PC-3 (cell line): ENCODE results near the gene AGAP1. TPM values are rescaled to one million over a fixed set of nuclear protein-coding genes. Genes with fewer than 3 reads are reported as not detected.

Experiments
- ATAC-seq: fragments of 200-7000 bp; cut with Tn5 transposase; 2 replicates; pipeline ENCODE4 v1.9.1; 2020; ENCODE audit warnings: mild to moderate bottlenecking, moderate library complexity
- BruUV-seq: library from RNA; stranded (reverse); fragments of 400-500 nt; replicated peaks from 2 replicates; lab custom pipeline; 2021; lab: Mats Ljungman, UMichigan
- CTCF ChIA-PET: fragments of 300-600 bp; sonication (Branson Sonifier 250); formaldehyde crosslinking; loops from one replicate; lab custom pipeline; 2022; ENCODE audit warnings: antibody characterized with exemption; lab: Charles Lee
- POLR2A ChIA-PET: fragments of 300-600 bp; sonication (Branson Sonifier 250); formaldehyde crosslinking; loops from one replicate; lab custom pipeline; 2022; ENCODE audit warnings: antibody characterized with exemption; ENCODE audit not compliant: unreplicated experiment; lab: Charles Lee
- DNase-seq: peaks from one replicate; pipeline ENCODE4 v3.0.0-alpha.2; 2015
- H2AFZ ChIP-seq: fragments of 300-600 bp; sonication (generic); 2 replicates; pipeline ENCODE4 v1.6.0; 2016; ENCODE audit warnings: antibody characterized with exemption, low read length
- H3F3A ChIP-seq: fragments of 300-600 bp; sonication (generic); one replicate; pipeline ENCODE4 v1.6.0; 2017; ENCODE audit warnings: antibody characterized with exemption, low read length, control low read depth, mild to moderate bottlenecking; ENCODE audit not compliant: unreplicated experiment
- H3K27ac ChIP-seq: fragments of 300-600 bp; sonication (generic); 2 replicates; pipeline ENCODE4 v1.5.1; 2016; ENCODE audit warnings: mild to moderate bottlenecking, low read length
- H3K27me3 ChIP-seq: fragments of 300-600 bp; sonication (generic); 2 replicates; pipeline ENCODE4 v1.6.1; 2016; ENCODE audit warnings: low read length, mixed read lengths
- H3K36me3 ChIP-seq: fragments of 300-600 bp; sonication (generic); 2 replicates; pipeline ENCODE4 v1.6.1; 2016; ENCODE audit warnings: low read depth, mixed run types, low read length, mixed read lengths
- H3K4me1 ChIP-seq: fragments of 300-600 bp; sonication (generic); 2 replicates; pipeline ENCODE4 v1.5.1; 2016; ENCODE audit warnings: low read length; ENCODE audit not compliant: insufficient read depth
- H3K4me2 ChIP-seq: fragments of 300-600 bp; sonication (generic); 2 replicates; pipeline ENCODE4 v1.6.0; 2016; ENCODE audit warnings: low read length
- H3K4me3 ChIP-seq: fragments of 300-600 bp; sonication (generic); 2 replicates; pipeline ENCODE4 v1.5.1; 2016; ENCODE audit warnings: mild to moderate bottlenecking, low read length, mixed read lengths
- H3K79me2 ChIP-seq: fragments of 300-600 bp; sonication (generic); 2 replicates; pipeline ENCODE4 v1.6.1; 2017; ENCODE audit warnings: low read length, mixed read lengths
- H3K9ac ChIP-seq: fragments of 300-600 bp; sonication (generic); 2 replicates; pipeline ENCODE4 v1.6.0; 2016; ENCODE audit warnings: mild to moderate bottlenecking, low read length
- H3K9me2 ChIP-seq: fragments of 300-600 bp; sonication (generic); replicated peaks from 2 replicates; pipeline ENCODE4 v1.6.1; 2016; ENCODE audit warnings: mixed run types, low read length, mixed read lengths
- H3K9me3 ChIP-seq: fragments of 300-600 bp; sonication (generic); 2 replicates; pipeline ENCODE4 v1.6.1; 2016; ENCODE audit warnings: low read length, mixed read lengths
- H4K20me1 ChIP-seq: fragments of 300-600 bp; sonication (generic); 2 replicates; pipeline ENCODE4 v1.6.1; 2016; ENCODE audit warnings: low read length, mixed read lengths
- EZH2 ChIP-seq: fragments of 300-600 bp; sonication (generic); IDR thresholded peaks from one replicate; pipeline ENCODE4 v1.6.1; 2017; ENCODE audit warnings: antibody characterized with exemption, mild to moderate bottlenecking, low read length; ENCODE audit not compliant: unreplicated experiment
- EZH2phosphoT487 ChIP-seq: fragments of 300-600 bp; sonication (generic); IDR thresholded peaks from 2 replicates; pipeline ENCODE4 v1.6.1; 2018; ENCODE audit warnings: mild to moderate bottlenecking, antibody characterized with exemption, low read length, borderline replicate concordance
- intact Hi-C: fragments of 100-400 bp; cut with micrococcal nuclease; formaldehyde crosslinking; loops from 2 replicates; pipeline ENCODE4 v1.9.0; 2023
- total RNA-seq: library from RNA; depleted of rRNA; stranded (reverse); fragments of >200 nt; gene quantifications from 2 replicates; pipeline ENCODE4 v1.2.3, GENCODE V29; 2014
- TF ChIP-seq, protein P1 (sequence below): fragments of 300-600 bp; sonication (generic); conservative IDR thresholded peaks from 2 replicates; pipeline ENCODE4 v1.5.1; 2017; ENCODE audit warnings: antibody characterized with exemption, low read depth, mild to moderate bottlenecking, low read length

The AGAP1 gene
- total RNA-seq, 1 experiment from 2014 or later, result 31.0 TPM

DNA sequence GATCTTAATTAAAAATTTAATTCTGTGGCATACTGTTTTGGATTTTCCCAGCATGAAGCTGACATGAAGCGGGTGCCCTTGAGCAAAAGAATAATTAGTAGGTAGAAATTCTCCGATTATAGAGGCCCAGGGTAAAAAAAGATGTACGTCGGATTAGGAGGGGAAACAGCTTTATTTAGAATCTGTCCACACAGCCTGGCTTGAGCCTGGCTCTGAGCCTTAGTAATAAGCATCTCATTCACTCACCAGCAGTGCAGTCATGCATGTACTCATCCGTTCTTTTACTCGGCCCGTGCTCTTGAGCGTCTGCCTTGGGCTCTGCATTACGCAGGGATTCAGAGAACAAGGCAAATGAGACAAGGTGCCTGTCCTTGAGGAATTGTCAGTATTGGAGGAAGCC is 219.3 kb downstream of the AGAP1 start:
- TF ChIP-seq, protein P1, sequence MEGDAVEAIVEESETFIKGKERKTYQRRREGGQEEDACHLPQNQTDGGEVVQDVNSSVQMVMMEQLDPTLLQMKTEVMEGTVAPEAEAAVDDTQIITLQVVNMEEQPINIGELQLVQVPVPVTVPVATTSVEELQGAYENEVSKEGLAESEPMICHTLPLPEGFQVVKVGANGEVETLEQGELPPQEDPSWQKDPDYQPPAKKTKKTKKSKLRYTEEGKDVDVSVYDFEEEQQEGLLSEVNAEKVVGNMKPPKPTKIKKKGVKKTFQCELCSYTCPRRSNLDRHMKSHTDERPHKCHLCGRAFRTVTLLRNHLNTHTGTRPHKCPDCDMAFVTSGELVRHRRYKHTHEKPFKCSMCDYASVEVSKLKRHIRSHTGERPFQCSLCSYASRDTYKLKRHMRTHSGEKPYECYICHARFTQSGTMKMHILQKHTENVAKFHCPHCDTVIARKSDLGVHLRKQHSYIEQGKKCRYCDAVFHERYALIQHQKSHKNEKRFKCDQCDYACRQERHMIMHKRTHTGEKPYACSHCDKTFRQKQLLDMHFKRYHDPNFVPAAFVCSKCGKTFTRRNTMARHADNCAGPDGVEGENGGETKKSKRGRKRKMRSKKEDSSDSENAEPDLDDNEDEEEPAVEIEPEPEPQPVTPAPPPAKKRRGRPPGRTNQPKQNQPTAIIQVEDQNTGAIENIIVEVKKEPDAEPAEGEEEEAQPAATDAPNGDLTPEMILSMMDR, result no peak
- no peak for TF ChIP-seq EZH2
- no peak for TF ChIP-seq EZH2phosphoT487
- Histone ChIP-seq H3K9ac (no peak overlapping the region), H3F3A (no peaks in the 10 kb centered on the region), H3K27me3 (no peaks in the 10 kb centered on the region), H4K20me1 (no peaks in the 10 kb centered on the region), H3K4me3 (no peak overlapping the region), H3K9me3 (no peaks in the 10 kb centered on the region), H3K9me2 (no peaks in the 10 kb centered on the region), H3K4me1 (peaks cover 30% of the 10 kb centered on the region), H3K4me2 (no peak overlapping the region), H3K79me2 (peaks cover 67% of the 10 kb centered on the region), H2AFZ (no peak overlapping the region), H3K36me3 (peaks cover 6% of the 10 kb centered on the region; the same call in 1 of the 2 replicates), H3K27ac (no peak overlapping the region)
- intact Hi-C loops, result no loop called here
- DNase-seq (no peak), ATAC-seq (no peak)
- no TSS peak for BruUV-seq
- CTCF ChIA-PET, result no interaction called here
- POLR2A ChIA-PET, result no interaction called here

GRCh38 chr2:235715601-235716000 is 221.8 kb downstream of the AGAP1 start:
- peaks cover 56% of the 10 kb centered on the region for H3K79me2 ChIP-seq
- H3K4me3 ChIP-seq, result no peak overlapping the region
- BruUV-seq, result no TSS peak
- H3K4me2 ChIP-seq, result no peak overlapping the region
- H3K9me3 ChIP-seq, result no peaks in the 10 kb centered on the region
- CTCF ChIA-PET, result no interaction called here
- ATAC-seq, result no peak
- no peak overlapping the region for H2AFZ ChIP-seq
- H4K20me1 ChIP-seq, result no peaks in the 10 kb centered on the region
- peaks cover 7% of the 10 kb centered on the region for H3K4me1 ChIP-seq
- intact Hi-C loops, result no loop called here
- no peaks in the 10 kb centered on the region for H3K9me2 ChIP-seq
- no peak overlapping the region for H3K27ac ChIP-seq
- H3K9ac ChIP-seq, result no peak overlapping the region
- H3K36me3 ChIP-seq, result peaks cover 4% of the 10 kb centered on the region; the same call in 1 of the 2 replicates
- no peaks in the 10 kb centered on the region for H3K27me3 ChIP-seq
- TF ChIP-seq, protein P1, result no peak
- TF ChIP-seq EZH2, result no peak
- TF ChIP-seq EZH2phosphoT487, result no peak
- no peaks in the 10 kb centered on the region for H3F3A ChIP-seq
- POLR2A ChIA-PET, result no interaction called here
- no peak for DNase-seq

DNA sequence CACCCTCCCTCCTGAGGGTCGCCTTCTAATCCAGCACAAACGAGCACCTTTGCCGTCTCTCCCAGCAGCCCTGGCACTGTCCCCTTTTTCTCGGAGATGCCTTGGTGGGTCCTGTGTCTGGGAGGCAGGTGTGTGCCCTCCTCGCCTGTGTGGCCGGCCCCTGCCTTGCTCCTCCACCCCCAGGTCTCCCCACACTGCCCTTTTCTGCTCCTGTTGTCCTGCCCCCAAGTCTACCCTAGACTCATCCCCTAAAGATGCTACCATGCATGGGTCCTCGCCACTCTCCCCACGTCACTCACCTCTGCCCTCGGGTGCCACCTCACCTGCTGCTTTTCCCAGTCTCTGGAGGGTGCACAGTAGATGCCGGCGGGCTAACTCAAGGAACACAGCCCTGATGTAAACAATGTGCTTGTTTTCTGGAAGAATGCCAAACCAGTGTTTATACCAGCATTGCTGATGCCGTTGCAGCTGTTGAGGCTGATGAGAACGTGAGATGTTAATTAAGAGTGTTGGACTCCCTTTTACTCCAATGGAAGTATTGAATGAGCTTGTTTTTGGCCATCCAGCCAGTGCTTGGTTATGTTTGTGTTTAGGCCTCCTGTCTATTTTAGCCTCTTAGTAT is 223.1 kb downstream of the AGAP1 start:
- Histone ChIP-seq H3K4me2 (no peak overlapping the region), H3K4me3 (no peak overlapping the region), H2AFZ (no peak overlapping the region), H3K4me1 (no peaks in the 10 kb centered on the region), H3K27ac (no peak overlapping the region), H3K9me3 (no peaks in the 10 kb centered on the region), H4K20me1 (no peaks in the 10 kb centered on the region), H3K9me2 (no peaks in the 10 kb centered on the region), H3K9ac (no peak overlapping the region), H3K79me2 (peaks cover 43% of the 10 kb centered on the region), H3K27me3 (no peaks in the 10 kb centered on the region), H3F3A (no peaks in the 10 kb centered on the region), H3K36me3 (no peaks in the 10 kb centered on the region; the same call in 1 of the 2 replicates)
- BruUV-seq, result no TSS peak
- no peak for ATAC-seq
- DNase-seq, result no peak
- intact Hi-C loops, result no loop called here
- ChIA-PET CTCF (no interaction called here), POLR2A (no interaction called here)
- TF ChIP-seq EZH2 (no peak), EZH2phosphoT487 (no peak)
- TF ChIP-seq, protein P1, result no peak
